CD4-positive, alpha-beta T cell treated with Interleukin-15 for 1 hour (primary cell): ENCODE data around the gene NTM.
"Not testable (repeated sequence)": the region's sequence is repeated elsewhere in the genome, so short reads cannot be mapped to it uniquely, and the experiment has no call there.

Experiments used
- DNase-seq: peaks from one replicate; pipeline ENCODE4 v3.0.0-alpha.2; 2020

Gene NTM

DNA sequence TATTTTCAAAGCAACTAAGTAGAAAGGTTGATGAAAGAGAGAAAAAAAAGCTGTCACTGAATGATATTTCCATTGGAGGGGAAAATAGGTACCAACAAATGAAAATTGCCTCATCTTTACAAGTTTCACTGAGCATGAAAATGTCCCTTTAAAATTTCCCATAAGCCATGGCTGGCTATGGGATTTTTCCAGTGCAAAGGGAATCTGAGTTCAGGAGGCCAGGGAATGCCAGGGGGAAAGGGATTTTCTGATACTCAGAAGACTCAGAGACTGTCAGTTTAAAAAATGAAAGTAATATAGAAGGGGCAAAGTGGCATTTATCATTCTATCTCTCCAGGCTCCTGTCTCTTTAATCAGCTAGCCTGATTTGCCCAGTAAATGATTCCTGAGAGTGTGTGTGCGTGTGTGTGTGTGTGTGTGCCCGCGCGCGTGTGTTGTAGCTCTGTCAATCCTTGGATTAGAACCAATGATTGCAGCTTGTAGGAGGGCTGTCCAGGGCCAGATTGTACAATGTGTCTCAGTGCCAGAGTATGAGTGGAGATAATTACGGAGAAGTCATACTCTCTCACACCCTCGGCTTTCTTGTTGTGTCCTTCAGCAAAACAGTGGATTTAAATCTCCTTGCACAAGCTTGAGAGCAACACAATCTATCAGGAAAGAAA, at the start of gene NTM:
Gene NTM, plus strand, starts transcription at position 526 of the 662 bp plus-strand sequence.
- no peak for DNase-seq

DNA sequence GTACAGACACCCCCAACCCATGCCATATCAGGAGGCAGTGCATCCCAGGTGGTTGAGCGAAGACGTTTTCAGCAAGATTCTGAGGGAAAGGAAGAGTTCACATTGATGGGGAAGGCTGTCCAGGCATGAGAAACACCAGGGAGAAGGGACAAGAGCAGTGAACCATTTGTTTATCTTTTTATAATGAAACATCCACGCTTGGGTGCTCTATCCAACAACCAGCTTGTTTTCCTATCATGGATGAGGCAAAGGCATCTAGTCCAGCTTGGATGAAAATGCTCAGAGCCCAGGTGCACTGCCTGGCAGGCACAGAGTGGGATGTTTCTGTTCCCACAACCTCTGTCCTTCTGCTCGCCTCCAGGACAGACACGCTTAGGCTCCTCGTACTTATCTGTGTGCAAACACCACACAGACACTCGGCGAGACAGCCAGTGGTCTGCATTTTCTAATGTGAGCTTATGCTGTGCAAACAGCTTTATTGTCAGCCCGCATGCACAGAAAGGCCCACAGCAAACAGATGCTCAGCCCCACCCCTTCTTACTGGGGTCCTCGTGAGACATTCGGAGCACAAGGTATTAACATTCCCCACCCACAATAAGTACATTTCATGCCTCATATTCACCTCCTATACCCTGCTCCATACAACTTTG, 45.4 kb upstream of the NTM start:
- DNase-seq, result no peak

DNA sequence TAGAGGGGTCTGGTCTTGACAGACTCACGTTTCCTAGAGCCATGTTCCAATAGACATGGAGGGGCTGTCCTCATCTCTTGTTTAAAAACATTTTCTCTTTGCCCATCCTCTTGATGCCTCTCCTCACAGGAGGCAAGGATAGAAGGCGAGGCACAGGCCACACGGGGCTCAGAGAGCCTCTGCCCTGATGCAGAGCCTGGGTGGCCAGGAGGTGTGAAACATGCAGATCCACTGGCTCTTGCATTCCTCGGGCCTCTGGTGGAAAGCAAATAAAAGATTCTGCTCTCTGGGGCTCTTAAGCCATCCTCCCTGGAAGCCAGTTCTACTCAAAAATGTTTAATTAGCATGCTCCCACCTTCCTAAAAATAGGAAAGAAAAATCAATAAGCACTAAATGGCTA, 43.6 kb upstream of the NTM start:
- DNase-seq, result no peak

DNA sequence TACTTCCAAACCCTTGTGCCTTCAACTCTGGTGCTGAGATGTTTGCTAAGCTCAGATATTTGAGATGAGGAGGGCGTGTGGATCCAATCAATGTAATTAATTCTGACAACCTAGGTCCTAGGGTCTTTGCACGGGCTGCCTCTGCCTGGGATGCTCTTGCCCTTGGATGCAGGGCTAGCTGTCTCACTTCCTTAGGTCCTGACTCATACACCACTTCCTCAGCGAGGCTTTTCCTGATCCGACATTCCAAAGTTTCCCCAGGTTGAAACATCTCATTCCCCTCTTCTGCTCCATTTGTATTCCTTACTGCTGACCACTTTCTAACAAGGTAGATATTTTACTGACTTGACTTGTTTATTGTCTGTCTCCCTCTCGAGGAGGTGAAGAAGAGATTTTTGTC, 43.0 kb upstream of the NTM start:
- no peak for DNase-seq

DNA sequence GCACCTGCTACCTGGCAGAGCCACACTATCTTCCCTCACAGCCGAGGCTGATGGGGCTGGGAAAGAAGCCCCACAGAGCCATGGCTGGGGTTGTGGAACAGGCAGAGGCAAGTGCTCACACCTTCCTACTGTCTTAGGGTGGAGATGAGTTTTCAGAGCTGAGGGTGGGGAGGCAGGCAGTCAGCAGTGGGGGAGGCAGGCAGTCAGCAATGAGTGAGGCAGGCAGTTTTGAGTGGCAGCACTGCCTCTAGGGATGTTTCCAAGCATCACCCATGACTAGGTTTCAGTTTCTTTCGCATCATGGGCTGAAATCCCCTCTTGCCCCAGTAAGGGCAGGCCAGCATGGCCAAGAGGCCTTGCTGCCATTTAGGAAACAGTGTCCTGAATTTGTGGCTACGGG, 41.6 kb upstream of the NTM start:
- no peak for DNase-seq

DNA sequence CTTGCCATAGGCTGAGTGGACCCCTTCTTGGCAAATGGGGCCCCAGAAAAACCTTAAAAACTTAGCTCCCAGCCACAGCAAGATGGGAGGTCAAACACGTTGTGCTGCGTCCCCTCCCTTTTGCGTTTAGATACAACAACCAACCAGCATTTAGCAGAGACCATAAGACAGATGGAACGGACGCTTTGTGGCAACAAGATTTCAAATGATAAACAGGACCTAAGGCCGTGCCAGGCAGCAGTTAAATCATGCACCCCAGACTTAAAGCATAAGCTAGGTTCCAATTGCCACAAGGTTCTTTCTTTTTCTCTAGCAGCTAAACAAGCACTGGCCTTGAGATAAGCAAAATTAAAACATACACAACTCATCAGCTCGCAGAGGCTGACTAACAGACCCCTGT, 39.4 kb upstream of the NTM start:
- DNase-seq, result no peak

DNA sequence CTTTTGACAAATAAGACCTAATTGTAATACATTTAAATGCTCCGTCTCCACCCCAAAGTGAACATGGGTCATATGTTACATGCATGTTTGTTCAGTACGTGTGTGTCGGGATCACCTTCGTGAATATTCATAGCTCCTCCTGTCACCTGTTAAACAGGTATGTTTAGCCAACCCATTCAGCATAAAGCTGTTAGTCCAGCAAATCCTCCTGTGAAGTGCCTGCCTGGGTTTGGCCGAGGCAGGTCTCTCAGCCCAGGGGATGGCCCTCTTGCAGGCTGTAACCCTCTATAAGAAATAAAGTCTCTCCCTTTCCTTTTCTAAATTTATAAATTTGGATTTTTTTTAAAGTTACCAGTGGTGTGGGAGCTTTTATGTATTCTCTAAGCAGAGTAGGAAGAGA, 38.9 kb upstream of the NTM start:
- DNase-seq, result no peak

- no peak for DNase-seq
Measured at GRCh38 chr11:131334601-131335000, 35.8 kb upstream of the NTM start.

- not testable (repeated sequence) for DNase-seq
Measured at GRCh38 chr11:131341900-131342299, 28.5 kb upstream of the NTM start.

- DNase-seq, result not testable (repeated sequence)
Measured at GRCh38 chr11:131342442-131342841, 28.0 kb upstream of the NTM start.

DNA sequence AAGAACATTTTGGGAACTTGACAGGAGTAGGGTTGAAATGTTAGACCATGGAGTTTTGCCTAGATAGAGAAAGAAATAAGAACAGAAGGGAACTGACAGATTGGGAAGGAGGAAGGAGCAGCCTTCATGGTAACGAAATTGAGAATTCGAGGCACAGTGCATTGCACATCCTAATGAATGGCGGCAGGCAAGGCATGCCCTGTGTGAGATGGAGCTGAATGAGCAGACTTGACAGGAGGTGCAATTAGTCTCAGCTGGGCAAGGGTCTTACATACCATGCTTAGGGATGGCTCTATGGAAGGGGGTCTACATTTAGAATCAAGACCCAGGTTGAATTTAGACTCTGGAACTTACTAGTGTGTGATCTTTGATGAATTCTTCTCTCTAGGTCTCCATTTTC, 25.0 kb upstream of the NTM start:
- DNase-seq, result no peak

GRCh38 chr11:131349368-131350086, 20.9 kb upstream of the NTM start:
- DNase-seq, result no peak

DNA sequence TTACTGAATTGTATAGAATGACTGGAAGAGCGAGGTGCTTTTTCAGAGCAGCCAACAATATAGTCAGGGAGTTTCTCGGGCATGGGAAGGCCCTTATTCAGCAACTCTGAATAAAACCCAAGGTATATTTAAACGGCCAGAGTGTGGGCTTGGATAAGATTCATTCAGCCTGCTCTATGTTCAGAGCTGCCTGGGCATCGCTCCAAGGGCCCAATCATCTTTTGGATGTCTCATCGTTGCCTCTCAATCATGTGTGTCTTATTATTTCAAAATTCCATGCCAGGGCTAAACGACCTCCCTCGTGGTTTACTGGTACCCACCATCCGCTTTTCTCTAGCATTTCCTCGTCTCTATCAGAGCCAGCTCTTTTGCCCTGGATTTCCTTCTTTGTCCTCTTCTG, 19.5 kb upstream of the NTM start:
- DNase-seq, result no peak

- DNase-seq, result no peak
Measured at GRCh38 chr11:131351848-131352247, 18.6 kb upstream of the NTM start.

- no peak for DNase-seq
Measured at GRCh38 chr11:131353766-131354165, 16.6 kb upstream of the NTM start.

GRCh38 chr11:131354251-131354701, 16.1 kb upstream of the NTM start:
- no peak for DNase-seq

GRCh38 chr11:131356206-131356605, 14.2 kb upstream of the NTM start:
- DNase-seq, result no peak

DNA sequence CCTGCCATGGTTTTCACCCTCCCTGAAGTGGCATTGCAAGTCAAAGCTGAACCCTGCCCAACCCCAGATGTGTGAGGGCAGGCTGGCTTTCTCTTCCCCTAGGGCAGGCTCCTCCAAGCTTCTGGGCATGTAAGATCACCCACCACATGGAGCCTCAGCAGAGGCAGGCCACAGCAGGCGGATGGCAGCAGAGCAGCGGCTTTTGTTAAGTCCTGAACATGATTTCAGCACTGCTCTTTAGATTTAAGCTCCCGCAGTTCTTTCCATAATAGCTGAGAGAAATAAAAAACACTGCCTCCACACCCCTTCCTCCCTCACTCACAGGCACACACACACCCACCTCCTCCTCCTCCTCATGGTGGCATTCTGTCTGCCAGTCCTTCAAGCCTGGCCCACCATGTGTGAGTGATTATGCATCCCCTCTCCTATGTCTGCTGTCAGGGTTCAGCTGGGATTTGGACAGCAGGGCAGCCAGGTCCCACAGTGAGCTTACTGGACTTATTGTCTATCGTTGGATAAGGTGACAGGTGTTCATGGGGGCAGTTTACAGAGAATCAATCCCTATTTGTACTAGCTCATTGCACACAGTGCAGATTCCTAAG, 5.0 kb upstream of the NTM start:
- DNase-seq, result no peak

- no peak for DNase-seq
Measured at GRCh38 chr11:131370901-131371790, 731 bp downstream of the NTM start.

GRCh38 chr11:131371791-131372104, 1.3 kb downstream of the NTM start:
- no peak for DNase-seq

- DNase-seq, result no peak
Measured at GRCh38 chr11:131372234-131372962, 2.0 kb downstream of the NTM start.

GRCh38 chr11:131373095-131373725, 2.8 kb downstream of the NTM start:
- no peak for DNase-seq
